Panc1 (cell line): ENCODE results near the gene PISD.

Experiments used
- CTCF ChIP-seq: fragments of 450-650 bp; IDR thresholded peaks from 2 replicates; pipeline ENCODE4 v1.5.1; 2017; ENCODE audit warnings: mild to moderate bottlenecking
- POLR2AphosphoS5 ChIP-seq: IDR thresholded peaks from 2 replicates; pipeline ENCODE4 v1.6.1; 2012; ENCODE audit warnings: mild to moderate bottlenecking, low read depth, low read length, moderate library complexity
- REST ChIP-seq, 2 experiments: IDR thresholded peaks; 2 replicates each; pipeline ENCODE4 v1.6.1; 2011 to 2012; ENCODE audit warnings: low read depth in 2 of 2, control low read depth in 1 of 2, low read length in 1 of 2, mild to moderate bottlenecking in 1 of 2, moderate library complexity in 1 of 2; ENCODE audit not compliant: insufficient read depth in 1 of 2
- SIN3A ChIP-seq: IDR thresholded peaks from 2 replicates; pipeline ENCODE4 v1.6.1; 2012; ENCODE audit warnings: low read depth, mild to moderate bottlenecking, low read length, moderate library complexity, borderline replicate concordance; ENCODE audit not compliant: insufficient read depth
- TCF7L2 ChIP-seq: IDR thresholded peaks from 2 replicates; pipeline ENCODE4 v1.6.1; 2011; ENCODE audit warnings: mild to moderate bottlenecking, low read depth, low read length, inconsistent platforms

DNA sequence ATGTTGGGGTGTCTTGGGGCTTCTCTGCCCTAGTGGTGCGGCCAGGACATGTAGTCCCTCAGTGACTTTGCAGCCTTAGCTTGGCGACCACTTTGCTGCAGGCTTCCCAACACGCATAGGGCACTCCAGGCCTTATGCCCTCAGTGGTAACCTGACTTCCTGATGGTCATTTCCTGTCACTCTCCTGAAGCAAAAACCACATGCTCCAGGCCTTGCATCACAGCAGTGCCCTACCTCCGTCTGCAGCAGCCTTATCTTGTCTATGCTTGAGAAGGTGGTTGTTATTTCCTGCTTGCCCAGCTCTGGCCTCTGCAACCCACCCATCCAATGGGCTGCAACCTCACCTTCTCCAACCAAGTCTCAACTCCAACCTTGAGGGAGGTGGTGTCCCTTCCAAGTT lies 33.4 kb upstream of the PISD start:
- no peak for TF ChIP-seq CTCF
- TF ChIP-seq POLR2AphosphoS5, result no peak
- no peak for TF ChIP-seq REST (IDR thresholded peaks at IDR 0.05; ENCODE audit: insufficient read depth in 1 of 2, low read depth in 2 of 2, low read length in 1 of 2)
- TF ChIP-seq TCF7L2, result no peak
- no peak for TF ChIP-seq SIN3A
